H9 (cell line): ENCODE results near the gene FAM3B. TPM values are rescaled to one million over a fixed set of nuclear protein-coding genes. Genes with fewer than 3 reads are reported as not detected.
A peak's percentile ranks its signal among the peaks of the same experiment; 100 is the strongest.

Experiments
- DNase-seq: peaks from one replicate; pipeline ENCODE4 v3.0.0-alpha.2; 2017
- H2AFZ ChIP-seq: one replicate; pipeline ENCODE4 v1.6.1; 2013; ENCODE audit warnings: mild to moderate bottlenecking, low read length, control low read depth, moderate library complexity
- H2AK5ac ChIP-seq: 2 replicates; pipeline ENCODE4 v1.6.1; 2013; ENCODE audit warnings: low read length, control low read depth, mixed read lengths; ENCODE audit not compliant: insufficient read length
- H2BK120ac ChIP-seq: one replicate; pipeline ENCODE4 v1.6.1; 2013; ENCODE audit warnings: low read depth, mild to moderate bottlenecking, low read length, control low read depth, inconsistent platforms; ENCODE audit not compliant: poor library complexity, severe bottlenecking
- H2BK12ac ChIP-seq: 2 replicates; pipeline ENCODE4 v1.6.1; 2013; ENCODE audit warnings: low read length, control low read depth, mixed read lengths, low read depth; ENCODE audit not compliant: insufficient read length
- H2BK15ac ChIP-seq: 2 replicates; pipeline ENCODE4 v1.6.1; 2013; ENCODE audit warnings: low read depth, low read length, control low read depth
- H2BK20ac ChIP-seq: one replicate; pipeline ENCODE4 v1.6.1; 2013; ENCODE audit warnings: low read depth, mild to moderate bottlenecking, low read length, control low read depth, inconsistent platforms; ENCODE audit not compliant: poor library complexity, severe bottlenecking
- H2BK5ac ChIP-seq: 2 replicates; pipeline ENCODE4 v1.6.1; 2013; ENCODE audit warnings: low read length, control low read depth, mixed read lengths; ENCODE audit not compliant: insufficient read length
- H3K14ac ChIP-seq: 2 replicates; pipeline ENCODE4 v1.6.1; 2013; ENCODE audit warnings: low read length, control low read depth; ENCODE audit not compliant: insufficient read depth
- H3K18ac ChIP-seq: 2 replicates; pipeline ENCODE4 v1.6.1; 2013; ENCODE audit warnings: low read depth, mild to moderate bottlenecking, mixed read lengths, low read length, control low read depth; ENCODE audit not compliant: insufficient read length
- H3K23ac ChIP-seq: 2 replicates; pipeline ENCODE4 v1.6.1; 2013; ENCODE audit warnings: low read length, control low read depth, mixed read lengths, low read depth; ENCODE audit not compliant: insufficient read length
- H3K23me2 ChIP-seq: 2 replicates; pipeline ENCODE4 v1.6.1; 2013; ENCODE audit warnings: low read depth, mild to moderate bottlenecking, mixed read lengths, low read length, control low read depth; ENCODE audit not compliant: insufficient read length, poor library complexity, severe bottlenecking
- H3K27ac ChIP-seq: 2 replicates; pipeline ENCODE4 v1.5.1; 2013; ENCODE audit warnings: low read length, control low read depth, mixed read lengths, low read depth; ENCODE audit not compliant: insufficient read length
- H3K27me3 ChIP-seq: 2 replicates; pipeline ENCODE4 v1.6.1; 2013; ENCODE audit warnings: low read length, control low read depth, inconsistent platforms; ENCODE audit not compliant: insufficient read depth
- H3K4ac ChIP-seq: 2 replicates; pipeline ENCODE4 v1.6.1; 2013; ENCODE audit warnings: low read depth, mild to moderate bottlenecking, control low read depth, inconsistent platforms, low read length, moderate library complexity
- H3K4me1 ChIP-seq: 2 replicates; pipeline ENCODE4 v1.6.1; 2013; ENCODE audit warnings: low read length, control low read depth, inconsistent platforms; ENCODE audit not compliant: insufficient read depth
- H3K4me2 ChIP-seq: 2 replicates; pipeline ENCODE4 v1.6.1; 2013; ENCODE audit warnings: low read length, control low read depth, mixed read lengths; ENCODE audit not compliant: insufficient read length, insufficient read depth
- H3K56ac ChIP-seq: 2 replicates; pipeline ENCODE4 v1.6.1; 2013; ENCODE audit warnings: low read depth, mild to moderate bottlenecking, mixed read lengths, low read length, control low read depth; ENCODE audit not compliant: insufficient read length
- H3K79me1 ChIP-seq: 2 replicates; pipeline ENCODE4 v1.6.1; 2013; ENCODE audit warnings: low read depth, mild to moderate bottlenecking, moderate library complexity, low read length, control low read depth, inconsistent platforms; ENCODE audit not compliant: insufficient read depth, poor library complexity, severe bottlenecking
- H3K79me2 ChIP-seq: 2 replicates; pipeline ENCODE4 v1.6.1; 2013; ENCODE audit warnings: low read length, control low read depth, inconsistent platforms; ENCODE audit not compliant: insufficient read depth
- H3K9ac ChIP-seq: 2 replicates; pipeline ENCODE4 v1.6.1; 2013; ENCODE audit warnings: low read length, control low read depth, mixed read lengths; ENCODE audit not compliant: insufficient read length; ENCODE audit errors: extremely low read depth
- H3K9me3 ChIP-seq: one replicate; pipeline ENCODE4 v1.6.1; 2013; ENCODE audit warnings: low read depth, low read length, inconsistent platforms; ENCODE audit not compliant: control insufficient read depth
- H3T11ph ChIP-seq: one replicate; pipeline ENCODE4 v1.6.1; 2013; ENCODE audit warnings: mild to moderate bottlenecking, low read length, control low read depth, inconsistent platforms
- H4K20me1 ChIP-seq: one replicate; pipeline ENCODE4 v1.6.1; 2013; ENCODE audit not compliant: control insufficient read depth, insufficient read length, insufficient read depth
- H4K5ac ChIP-seq: 2 replicates; pipeline ENCODE4 v1.6.1; 2013; ENCODE audit warnings: low read depth, mild to moderate bottlenecking, mixed read lengths, low read length, control low read depth; ENCODE audit not compliant: insufficient read length
- H4K8ac ChIP-seq: replicated peaks from 2 replicates; pipeline ENCODE4 v1.6.1; 2013; ENCODE audit warnings: low read length, control low read depth, mixed read lengths, low read depth; ENCODE audit not compliant: insufficient read length
- H4K91ac ChIP-seq: 2 replicates; pipeline ENCODE4 v1.6.1; 2013; ENCODE audit warnings: low read depth, mild to moderate bottlenecking, moderate library complexity, mixed read lengths, low read length, control low read depth; ENCODE audit not compliant: insufficient read length
- H3K27ac Mint-ChIP-seq, 3 experiments: 2 replicates in 2 of 3; 3 replicates in 1 of 3; pipeline ENCODE4 v1.8.0; 2020 to 2021; ENCODE audit warnings: mixed read lengths in 3 of 3, mild to moderate bottlenecking in 1 of 3, moderate library complexity in 1 of 3
- H3K27me3 Mint-ChIP-seq: 2 replicates; pipeline ENCODE4 v1.8.0; 2021; ENCODE audit warnings: low read depth, mild to moderate bottlenecking, moderate library complexity, mixed read lengths
- H3K36me3 Mint-ChIP-seq, 3 experiments: 2 replicates in 2 of 3; 3 replicates in 1 of 3; pipeline ENCODE4 v1.8.0; 2020 to 2021; ENCODE audit warnings: low read depth in 3 of 3, mixed read lengths in 3 of 3; ENCODE audit not compliant: insufficient read depth in 1 of 3
- H3K4me1 Mint-ChIP-seq, 2 experiments: 2 replicates each; pipeline ENCODE4 v1.8.0; 2020; ENCODE audit warnings: mixed read lengths in 2 of 2
- H3K4me3 Mint-ChIP-seq, 2 experiments: 2 replicates in 1 of 2; 3 replicates in 1 of 2; pipeline ENCODE4 v1.8.0; 2020 to 2021; ENCODE audit warnings: mild to moderate bottlenecking in 2 of 2, mixed read lengths in 2 of 2, moderate library complexity in 1 of 2
- H3K9me3 Mint-ChIP-seq, 2 experiments: 2 replicates in 1 of 2; 3 replicates in 1 of 2; pipeline ENCODE4 v1.8.0; 2020; ENCODE audit warnings: mild to moderate bottlenecking in 2 of 2, mixed read lengths in 2 of 2, moderate library complexity in 1 of 2
- CTCF ChIP-seq: fragments of 200-600 bp; sonication (generic); conservative IDR thresholded peaks from 3 replicates; pipeline ENCODE4 v1.8.0; 2021; ENCODE audit warnings: antibody characterized with exemption, mild to moderate bottlenecking
- WGBS: extraction: QIAGEN DNeasy Blood & Tissue Kit; methylation state at CpG from one replicate; pipeline ENCODE4 v1.1.7; 2013; ENCODE audit warnings: missing lambda C conversion rate, low lambda C conversion rate, mixed read lengths; ENCODE audit not compliant: insufficient read length; ENCODE audit errors: extremely low coverage; 5-methylcytosine and 5-hydroxymethylcytosine counted together
- total RNA-seq: library from RNA; stranded (reverse); gene quantifications from 2 replicates; pipeline ENCODE4 v1.2.1, GENCODE V29; 2021

FAM3B gene
- total RNA-seq, 1 experiment from 2014 or later, result 5.0 TPM

- Histone ChIP-seq H3K14ac (no peak overlapping the region; the same call in 1 of the 2 replicates), H3T11ph (no peak overlapping the region), H2BK5ac (no peak overlapping the region), H3K4me2 (no peak overlapping the region), H3K27me3 (no peaks in the 10 kb centered on the region), H4K20me1 (no peaks in the 10 kb centered on the region), H2AFZ (no peak overlapping the region), H3K23me2 (no peaks in the 10 kb centered on the region), H3K27ac (no peak overlapping the region), H3K4me1 (no peaks in the 10 kb centered on the region), H3K4ac (no peak overlapping the region), H3K79me1 (no peaks in the 10 kb centered on the region), H4K91ac (no peak overlapping the region), H4K5ac (no peak overlapping the region), H2BK120ac (no peak overlapping the region), H3K18ac (no peak overlapping the region), H2AK5ac (no peak overlapping the region), H3K23ac (no peak overlapping the region), H3K79me2 (no peaks in the 10 kb centered on the region), H2BK20ac (no peak overlapping the region), H3K56ac (no peak overlapping the region), H2BK12ac (no peak overlapping the region), H3K9me3 (no peaks in the 10 kb centered on the region), H3K9ac (no peak overlapping the region), H2BK15ac (no peak overlapping the region), H4K8ac (no peak overlapping the region)
- peak overlapping the region in 1 of 3 experiments; percentile 53; a peak in 2 of 7 replicates for H3K27ac Mint-ChIP-seq
- H3K36me3 Mint-ChIP-seq, result peaks cover 0 to 4% (median 0%) of the 10 kb centered on the region in 3 experiments; a peak in 1 of 7 replicates
- no peaks in the 10 kb centered on the region for H3K9me3 Mint-ChIP-seq
- peaks cover 7% of the 10 kb centered on the region for H3K27me3 Mint-ChIP-seq
- H3K4me1 Mint-ChIP-seq, result peaks cover 21 to 26% of the 10 kb centered on the region in 2 experiments
- WGBS, result no CpG with 5 or more reads among the region's 18 CpGs
- no peak for DNase-seq
- TF ChIP-seq CTCF, result no peak
- H3K4me3 Mint-ChIP-seq, result no peak overlapping the region
Observed at GRCh38 chr21:41280115-41280919, 36.3 kb upstream of the FAM3B start.
